ENCODE results near the gene ZNF423.

- TF ChIP-seq CTCF (conservative IDR thresholded peaks at IDR 0.05; ENCODE audit: low read depth in 2 of 2) (no peak), POLR2AphosphoS5 (IDR thresholded peaks at IDR 0.05; ENCODE audit: low read depth) (no peak), ZNF114 (CRISPR knock-in tag; IDR thresholded peaks at IDR 0.05) (no peak)
Measured at GRCh38 chr16:49809561-49809960, 46.4 kb downstream of the ZNF423 start.
